GM19351 (cell line): ENCODE measurements around the gene NCAPD2.
"Not testable (repeated sequence)": the region's sequence is repeated elsewhere in the genome, so short reads cannot be mapped to it uniquely, and the experiment has no call there.

Experiments
- ATAC-seq: cut with Tn5 transposase; IDR thresholded peaks from one replicate; pipeline ENCODE4 v1.9.1; 2021; ENCODE audit warnings: mild to moderate bottlenecking, moderate library complexity; ENCODE audit not compliant: unreplicated experiment

Gene NCAPD2

GRCh38 chr12:6546016-6546415, 52.1 kb downstream of the NCAPD2 start:
- no peak for ATAC-seq

GRCh38 chr12:6547566-6547965, 53.7 kb downstream of the NCAPD2 start:
- ATAC-seq, result no peak

- no peak for ATAC-seq
These were observed 54.1 kb downstream of the NCAPD2 start for GRCh38 chr12:6547987-6548386.

GRCh38 chr12:6548556-6548955, 54.7 kb downstream of the NCAPD2 start:
- ATAC-seq, result no peak

GRCh38 chr12:6548966-6549683, 55.2 kb downstream of the NCAPD2 start:
- ATAC-seq, result no peak

GRCh38 chr12:6549684-6550151, 55.8 kb downstream of the NCAPD2 start:
- ATAC-seq, result no peak

GRCh38 chr12:6550294-6551062, 56.6 kb downstream of the NCAPD2 start:
- no peak for ATAC-seq

GRCh38 chr12:6551063-6551461, 57.2 kb downstream of the NCAPD2 start:
- no peak for ATAC-seq

GRCh38 chr12:6551496-6552139, 57.7 kb downstream of the NCAPD2 start:
- ATAC-seq, result no peak

GRCh38 chr12:6552140-6552551, 58.2 kb downstream of the NCAPD2 start:
- ATAC-seq, result no peak

- no peak for ATAC-seq
These were observed 59.4 kb downstream of the NCAPD2 start for GRCh38 chr12:6553051-6553868.

- ATAC-seq, result peak; percentile 65
These were observed 60.5 kb downstream of the NCAPD2 start for GRCh38 chr12:6554168-6555017.

GRCh38 chr12:6555018-6555691, 61.3 kb downstream of the NCAPD2 start:
- ATAC-seq, result peak; percentile 6

GRCh38 chr12:6556496-6556817, 62.6 kb downstream of the NCAPD2 start:
- ATAC-seq, result not testable (repeated sequence)

GRCh38 chr12:6556857-6557256, 63.0 kb downstream of the NCAPD2 start:
- ATAC-seq, result no peak

GRCh38 chr12:6558014-6558760, 64.3 kb downstream of the NCAPD2 start:
- not testable (repeated sequence) for ATAC-seq

- ATAC-seq, result no peak
These were observed 65.6 kb downstream of the NCAPD2 start for GRCh38 chr12:6559500-6559899.

- ATAC-seq, result no peak
These were observed 66.8 kb downstream of the NCAPD2 start for GRCh38 chr12:6560501-6561205.
